HUES48 (cell line): ENCODE data around the gene TMEM31.
A peak's percentile ranks its signal among the peaks of the same experiment; 100 is the strongest.

ENCODE experiments used
- H3K27ac ChIP-seq: one replicate; pipeline ENCODE4 v1.7.0; 2013; ENCODE audit warnings: low read depth, low read length, inconsistent platforms
- H3K27me3 ChIP-seq: 2 replicates; pipeline ENCODE4 v1.6.1; 2013; ENCODE audit warnings: mild to moderate bottlenecking, low read length; ENCODE audit not compliant: control insufficient read depth, insufficient read depth
- H3K36me3 ChIP-seq: 2 replicates; pipeline ENCODE4 v1.6.1; 2013; ENCODE audit warnings: low read length; ENCODE audit not compliant: control insufficient read depth, insufficient read depth
- H3K4me1 ChIP-seq: 2 replicates; pipeline ENCODE4 v1.6.1; 2013; ENCODE audit warnings: mild to moderate bottlenecking, low read length; ENCODE audit not compliant: control insufficient read depth, insufficient read depth
- H3K4me3 ChIP-seq: 2 replicates; pipeline ENCODE4 v1.5.1; 2013; ENCODE audit warnings: mild to moderate bottlenecking, low read depth, low read length
- H3K9ac ChIP-seq: 2 replicates; pipeline ENCODE4 v1.6.1; 2013; ENCODE audit warnings: mild to moderate bottlenecking, low read depth, low read length, moderate library complexity
- H3K9me3 ChIP-seq: 2 replicates; pipeline ENCODE4 v1.6.1; 2013; ENCODE audit warnings: low read length; ENCODE audit not compliant: control insufficient read depth, insufficient read depth

Gene TMEM31

GRCh38 chrX:103710609-103711008 is at the start of gene TMEM31:
TSS of gene TMEM31 (plus strand) at chrX:103710909. CDS start at chrX:103712259, 1,350 bp downstream.
- Histone ChIP-seq H3K27ac (peak within 1 kb of the TSS; percentile 22), H3K9ac (no peak within 1 kb of the TSS), H3K9me3 (no peaks in the 10 kb centered on the region), H3K4me3 (peak within 1 kb of the TSS; percentile 15; the same call in 1 of the 2 replicates), H3K36me3 (no peaks in the 10 kb centered on the region), H3K4me1 (peaks cover 5% of the 10 kb centered on the region), H3K27me3 (peaks cover 9% of the 10 kb centered on the region)

GRCh38 chrX:103663981-103664762 is 46.5 kb upstream of the TMEM31 start:
- Histone ChIP-seq H3K9ac (no peak overlapping the region), H3K9me3 (no peaks in the 10 kb centered on the region), H3K4me1 (peaks cover 8% of the 10 kb centered on the region), H3K4me3 (peak overlapping the region; percentile 54), H3K36me3 (no peaks in the 10 kb centered on the region), H3K27me3 (0 out of 2 replicates have a peak, but pooled peaks cover 10% of the 10 kb centered on the region), H3K27ac (no peak overlapping the region)

GRCh38 chrX:103666202-103667107 is 44.3 kb upstream of the TMEM31 start:
- H3K4me3 ChIP-seq: no peak overlapping the region
- H3K36me3 ChIP-seq: no peaks in the 10 kb centered on the region
- no peaks in the 10 kb centered on the region for H3K9me3 ChIP-seq
- no peak overlapping the region for H3K27ac ChIP-seq
- H3K27me3 ChIP-seq: 0 out of 2 replicates have a peak, but pooled peaks cover 10% of the 10 kb centered on the region
- H3K9ac ChIP-seq: no peak overlapping the region
- H3K4me1 ChIP-seq: peaks cover 8% of the 10 kb centered on the region

- H3K27ac ChIP-seq: no peak overlapping the region
- no peak overlapping the region for H3K9ac ChIP-seq
- H3K4me1 ChIP-seq: no peaks in the 10 kb centered on the region
- no peaks in the 10 kb centered on the region for H3K36me3 ChIP-seq
- H3K9me3 ChIP-seq: no peaks in the 10 kb centered on the region
- H3K4me3 ChIP-seq: no peak overlapping the region
- 0 out of 2 replicates have a peak, but pooled peaks cover 6% of the 10 kb centered on the region for H3K27me3 ChIP-seq
These were observed 41.0 kb upstream of the TMEM31 start for GRCh38 chrX:103669745-103670144.

- Histone ChIP-seq H3K4me3 (no peak overlapping the region), H3K27me3 (no peaks in the 10 kb centered on the region), H3K9ac (no peak overlapping the region), H3K36me3 (peaks cover 44% of the 10 kb centered on the region), H3K9me3 (no peaks in the 10 kb centered on the region), H3K27ac (no peak overlapping the region), H3K4me1 (no peaks in the 10 kb centered on the region)
These were observed 35.9 kb upstream of the TMEM31 start for GRCh38 chrX:103674531-103675454.

- Histone ChIP-seq H3K9me3 (no peaks in the 10 kb centered on the region), H3K9ac (no peak overlapping the region), H3K27ac (no peak overlapping the region), H3K4me3 (no peak overlapping the region), H3K27me3 (no peaks in the 10 kb centered on the region), H3K4me1 (no peaks in the 10 kb centered on the region), H3K36me3 (peaks cover 79% of the 10 kb centered on the region)
These were observed 32.3 kb upstream of the TMEM31 start for GRCh38 chrX:103678199-103678993.

GRCh38 chrX:103681443-103681842 is 29.3 kb upstream of the TMEM31 start:
- no peaks in the 10 kb centered on the region for H3K27me3 ChIP-seq
- H3K9ac ChIP-seq: no peak overlapping the region
- H3K4me1 ChIP-seq: peaks cover 5% of the 10 kb centered on the region; the same call in 1 of the 2 replicates
- no peak overlapping the region for H3K4me3 ChIP-seq
- no peak overlapping the region for H3K27ac ChIP-seq
- H3K9me3 ChIP-seq: no peaks in the 10 kb centered on the region
- H3K36me3 ChIP-seq: peaks cover 85% of the 10 kb centered on the region

GRCh38 chrX:103685396-103685795 is 25.3 kb upstream of the TMEM31 start:
- Histone ChIP-seq H3K27me3 (no peaks in the 10 kb centered on the region), H3K4me3 (peak overlapping the region; percentile 89), H3K36me3 (peaks cover 47% of the 10 kb centered on the region), H3K4me1 (peaks cover 5% of the 10 kb centered on the region; the same call in 1 of the 2 replicates), H3K9me3 (no peaks in the 10 kb centered on the region), H3K27ac (peak overlapping the region; percentile 98), H3K9ac (peak overlapping the region; percentile 95)

- Histone ChIP-seq H3K4me3 (peak within 1 kb of the TSS; percentile 89), H3K36me3 (peaks cover 37% of the 10 kb centered on the region), H3K27ac (peak within 1 kb of the TSS; percentile 98), H3K4me1 (peaks cover 5% of the 10 kb centered on the region; the same call in 1 of the 2 replicates), H3K9ac (peak within 1 kb of the TSS; percentile 95), H3K9me3 (no peaks in the 10 kb centered on the region), H3K27me3 (no peaks in the 10 kb centered on the region)
These were observed 24.3 kb upstream of the TMEM31 start, which contains the start of gene MORF4L2 for GRCh38 chrX:103686199-103687072. TSS of gene MORF4L2 (minus strand) at chrX:103686699. CDS start at chrX:103677027, 9,672 bp downstream.
